Measurements from ENCODE around the gene PDCD10. TPM values are rescaled to one million over a fixed set of nuclear protein-coding genes. Genes with fewer than 3 reads are reported as not detected.

The PDCD10 gene
- total RNA-seq, 1 donor from 2014 or later, result 101 TPM

- H3K27me3 ChIP-seq (ENCODE audit: control insufficient read depth, insufficient read depth, low read length), result no peaks in the 10 kb centered on the region
- no peak overlapping the region for H3K4me3 ChIP-seq (ENCODE audit: low read depth, low read length)
- H3K36me3 ChIP-seq (ENCODE audit: control insufficient read depth, insufficient read depth, low read length), result no peaks in the 10 kb centered on the region
- TF ChIP-seq CTCF (IDR thresholded peaks at IDR 0.05; ENCODE audit: insufficient read depth, low read length, poor library complexity, severe bottlenecking), result no peak
- no peak for DNase-seq (ENCODE audit: low read depth)
These were observed 90.1 kb downstream of the PDCD10 start for GRCh38 chr3:167644611-167645010.

Other genes with a start within 250 kb of the PDCD10 start
- gene WDR49, start 81.0 kb downstream of the PDCD10 start, total RNA-seq, result not detected in 2 replicates
- gene SERPINI1, start 829 bp upstream of the PDCD10 start, total RNA-seq, result 1.9 and 2.4 TPM in 2 replicates